ENCODE data around the gene ADISSP. TPM values are rescaled to one million over a fixed set of nuclear protein-coding genes. Genes with fewer than 3 reads are reported as not detected.

Gene ADISSP
- total and polyA plus RNA-seq, 2 donors (not counting 3 experiments of a cell fraction or from before 2014, with no cell fraction given), result 55.0 to 67.5 TPM

GRCh38 chr20:3778976-3779375, 11.4 kb upstream of the ADISSP start:
- no TSS peak for BruUV-seq (replicated peaks)
- ChIA-PET POLR2A (no interaction called here), CTCF (interaction anchor here (0.9 to 3.3 kb wide), 7 partner anchors 10 to 102 kb away, joined by 3 to 34 read pairs (median 7); partner anchors contain the start of gene ADISSP)

More at GRCh38 chr20:3778976-3779375, 11.4 kb upstream of the ADISSP start:
- Histone ChIP-seq H3K36me3 (ENCODE audit: control insufficient read depth in 2 of 2, extremely low read depth in 1 of 2, insufficient read depth in 2 of 2, low read length in 2 of 2) (no peaks in the 10 kb centered on the region), H4K20me1 (replicated peaks; ENCODE audit: control insufficient read depth, extremely low read depth, insufficient read depth, low read length) (no peaks in the 10 kb centered on the region), H3K27ac (ENCODE audit: insufficient read depth, low read depth, low read length) (no peak overlapping the region), H3K9me3 (replicated peaks; ENCODE audit: control insufficient read depth, insufficient read depth, low read length) (no peaks in the 10 kb centered on the region), H3K4me2 (ENCODE audit: insufficient read depth, low read length) (no peak overlapping the region), H3K4me1 (ENCODE audit: control insufficient read depth, extremely low read depth, insufficient read depth, low read length) (peaks cover 15% of the 10 kb centered on the region), H3K9ac (replicated peaks; ENCODE audit: extremely low read depth, insufficient read depth, low read length) (no peak overlapping the region), H3K79me2 (ENCODE audit: control insufficient read depth, insufficient read depth, low read length) (peaks cover 10% of the 10 kb centered on the region), H2AFZ (ENCODE audit: low read depth, low read length) (no peak overlapping the region), H3K27me3 (ENCODE audit: control insufficient read depth in 2 of 2, insufficient read depth in 2 of 2, low read length in 2 of 2) (peaks cover 8 to 19% of the 10 kb centered on the region in 2 experiments), H3K9me1 (replicated peaks; ENCODE audit: control insufficient read depth, extremely low read depth, insufficient read depth, low read length) (no peaks in the 10 kb centered on the region), H3K4me3 (replicated peaks in 1 of 3; ENCODE audit: insufficient read depth in 1 of 3, low read depth in 1 of 3, low read length in 3 of 3) (no peak overlapping the region)
- no peak for FAIRE-seq
- DNase-seq (ENCODE audit: low read depth, low spot score), result no peak
- dilution Hi-C loops (cut with MboI; ENCODE audit: extremely low pct_ligation_motif_present, low sequenced_read_pairs) (no loop called here), intact Hi-C loops (cut with micrococcal nuclease) (no loop called here)
- TF ChIP-seq POLR2A (IDR thresholded peaks at IDR 0.05; ENCODE audit: low read depth, low read length) (no peak), MYC (IDR thresholded peaks at IDR 0.05; ENCODE audit: low read depth, low read length) (no peak), FOS (IDR thresholded peaks at IDR 0.05; ENCODE audit: borderline replicate concordance, insufficient read depth, low read length) (no peak), GATA2 (IDR thresholded peaks at IDR 0.05; ENCODE audit: insufficient read depth, insufficient read length, low read depth, low read length) (no peak), CTCF (IDR thresholded peaks at IDR 0.05; ENCODE audit: extremely low read depth in 1 of 2, insufficient read depth in 1 of 2, low read depth in 1 of 2, low read length in 2 of 2) (no peak), MAX (IDR thresholded peaks at IDR 0.05; ENCODE audit: insufficient read depth, insufficient read length) (no peak), POLR2AphosphoS5 (IDR thresholded peaks at IDR 0.05; ENCODE audit: insufficient read depth, low read depth, low read length) (no peak), EZH2 (IDR thresholded peaks at IDR 0.05; ENCODE audit: borderline replicate concordance, low read depth, low read length, severe bottlenecking) (no peak), JUN (IDR thresholded peaks at IDR 0.05; ENCODE audit: borderline replicate concordance, insufficient read depth, insufficient read length, low read depth) (no peak)

All from endothelial cell of umbilical vein (primary cell).